AG09319 (cell line): Measurements from ENCODE around the gene DLGAP1.

Source experiments
- DNase-seq: peaks from one replicate; pipeline ENCODE4 v3.0.0-alpha.2; 2010; ENCODE audit warnings: low read depth; ENCODE audit errors: extremely low read depth
- TF ChIP-seq, protein P1 (sequence below): IDR thresholded peaks from 2 replicates; pipeline ENCODE4 v1.5.1; 2011; ENCODE audit warnings: low read depth, mild to moderate bottlenecking, inconsistent platforms, low read length, moderate library complexity

The DLGAP1 gene

DNA sequence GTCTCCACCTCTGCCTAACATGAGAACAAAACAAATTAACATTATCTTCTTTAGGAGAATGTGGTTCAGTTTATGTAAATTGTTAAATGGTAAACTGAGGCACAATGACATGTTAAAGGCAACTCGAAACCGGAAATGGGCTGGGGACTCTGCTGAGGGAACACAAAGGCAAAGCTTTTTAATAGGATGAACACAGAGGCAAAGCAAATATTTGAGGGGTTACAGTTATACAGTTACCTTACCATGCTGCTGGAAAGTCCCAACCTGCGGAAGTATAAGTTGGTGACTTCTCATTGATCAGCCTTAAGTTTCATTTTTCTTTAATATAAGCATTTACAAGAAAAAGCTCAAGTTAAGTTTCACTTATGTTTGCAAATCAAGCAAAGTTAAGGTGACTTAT lies 195.0 kb downstream of the DLGAP1 start:
- no peak for DNase-seq
- TF ChIP-seq, protein P1, sequence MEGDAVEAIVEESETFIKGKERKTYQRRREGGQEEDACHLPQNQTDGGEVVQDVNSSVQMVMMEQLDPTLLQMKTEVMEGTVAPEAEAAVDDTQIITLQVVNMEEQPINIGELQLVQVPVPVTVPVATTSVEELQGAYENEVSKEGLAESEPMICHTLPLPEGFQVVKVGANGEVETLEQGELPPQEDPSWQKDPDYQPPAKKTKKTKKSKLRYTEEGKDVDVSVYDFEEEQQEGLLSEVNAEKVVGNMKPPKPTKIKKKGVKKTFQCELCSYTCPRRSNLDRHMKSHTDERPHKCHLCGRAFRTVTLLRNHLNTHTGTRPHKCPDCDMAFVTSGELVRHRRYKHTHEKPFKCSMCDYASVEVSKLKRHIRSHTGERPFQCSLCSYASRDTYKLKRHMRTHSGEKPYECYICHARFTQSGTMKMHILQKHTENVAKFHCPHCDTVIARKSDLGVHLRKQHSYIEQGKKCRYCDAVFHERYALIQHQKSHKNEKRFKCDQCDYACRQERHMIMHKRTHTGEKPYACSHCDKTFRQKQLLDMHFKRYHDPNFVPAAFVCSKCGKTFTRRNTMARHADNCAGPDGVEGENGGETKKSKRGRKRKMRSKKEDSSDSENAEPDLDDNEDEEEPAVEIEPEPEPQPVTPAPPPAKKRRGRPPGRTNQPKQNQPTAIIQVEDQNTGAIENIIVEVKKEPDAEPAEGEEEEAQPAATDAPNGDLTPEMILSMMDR, result no peak

- DNase-seq, result no peak
- TF ChIP-seq, protein P1, result no peak
Observed at GRCh38 chr18:4256766-4257417, 198.2 kb downstream of the DLGAP1 start.

- DNase-seq, result no peak
- TF ChIP-seq, protein P1, result no peak
Observed at GRCh38 chr18:4254840-4255239, 200.3 kb downstream of the DLGAP1 start.

DNA sequence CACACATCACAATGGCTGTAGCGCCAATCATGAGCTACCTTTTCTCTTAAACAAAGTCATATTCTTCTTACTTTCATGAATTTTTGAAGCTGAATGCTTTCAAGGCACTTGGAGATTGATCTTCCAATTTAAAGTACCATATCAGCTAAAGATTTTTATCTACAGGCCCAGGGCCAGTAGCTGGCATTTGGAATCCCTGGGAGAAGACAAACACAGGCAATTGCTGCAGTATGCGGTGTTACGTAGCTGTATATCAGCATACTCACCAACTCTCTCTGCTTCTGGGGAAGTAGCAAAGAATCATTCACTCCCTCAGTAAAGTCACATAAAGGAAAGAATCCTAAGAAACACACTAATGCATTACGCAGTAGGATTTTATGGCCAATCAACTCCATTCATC lies 202.3 kb downstream of the DLGAP1 start:
- TF ChIP-seq, protein P1, result no peak
- no peak for DNase-seq

- DNase-seq, result no peak
- TF ChIP-seq, protein P1, result no peak
Observed at GRCh38 chr18:4251873-4252272, 203.2 kb downstream of the DLGAP1 start.

- TF ChIP-seq, protein P1, result no peak
- DNase-seq, result no peak
Observed at GRCh38 chr18:4251206-4251605, 203.9 kb downstream of the DLGAP1 start.

DNA sequence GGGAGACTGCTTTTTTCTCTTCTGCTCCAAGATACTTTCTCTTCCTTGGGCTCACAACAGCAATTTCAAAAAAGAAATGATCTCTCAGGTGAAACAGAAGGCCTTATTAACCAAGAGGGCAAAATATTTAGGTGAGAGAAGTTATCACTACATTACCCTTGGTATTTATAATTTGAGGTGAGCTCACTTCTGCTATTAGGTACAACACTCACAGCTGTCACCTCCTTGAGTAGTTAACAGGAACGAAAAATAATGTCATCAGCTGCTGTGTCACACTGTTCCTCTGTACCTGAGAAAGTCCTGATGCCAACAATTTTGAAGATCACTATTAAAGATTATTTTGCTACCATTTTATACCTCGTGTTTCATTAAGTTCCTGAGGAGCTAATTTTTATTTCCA lies 205.0 kb downstream of the DLGAP1 start:
- TF ChIP-seq, protein P1, result no peak
- DNase-seq, result no peak
